GM12864 (cell line): Measurements from ENCODE around the gene ARPC5L.

Experiments
- DNase-seq: peaks from one replicate; pipeline ENCODE4 v3.0.0-alpha.2; 2011; ENCODE audit warnings: low read depth
- H3K4me3 ChIP-seq: 2 replicates; pipeline ENCODE4 v1.5.1; 2011; ENCODE audit warnings: mild to moderate bottlenecking, low read depth, low read length, control low read depth
- CTCF ChIP-seq: IDR thresholded peaks from 2 replicates; pipeline ENCODE4 v1.5.1; 2011; ENCODE audit warnings: low read depth, mild to moderate bottlenecking, moderate library complexity, low read length, control low read depth, inconsistent platforms; ENCODE audit errors: missing control alignments

Gene ARPC5L

GRCh38 chr9:124861342-124862229, at the start of gene ARPC5L, which contains the start of gene RPL35:
Gene ARPC5L (plus strand): TSS chr9:124862130. CDS start chr9:124869291, 7,161 bp downstream.
Gene RPL35 (minus strand): TSS chr9:124861957. CDS start chr9:124861912, 45 bp downstream.
- DNase-seq: peak; percentile 77
- peak within 1 kb of the TSS; percentile 73 for H3K4me3 ChIP-seq
- peak; percentile 17 for TF ChIP-seq CTCF

GRCh38 chr9:124812441-124812876, 49.5 kb upstream of the ARPC5L start:
- no peak overlapping the region for H3K4me3 ChIP-seq
- TF ChIP-seq CTCF: no peak
- DNase-seq: no peak

GRCh38 chr9:124813041-124813440, 48.9 kb upstream of the ARPC5L start:
- H3K4me3 ChIP-seq: no peak overlapping the region
- DNase-seq: no peak
- TF ChIP-seq CTCF: no peak

GRCh38 chr9:124813501-124814163, 48.3 kb upstream of the ARPC5L start:
- no peak for DNase-seq
- no peak for TF ChIP-seq CTCF
- no peak overlapping the region for H3K4me3 ChIP-seq

- no peak for TF ChIP-seq CTCF
- H3K4me3 ChIP-seq: no peak overlapping the region
- no peak for DNase-seq
Measured at GRCh38 chr9:124814164-124814535, 47.8 kb upstream of the ARPC5L start.

GRCh38 chr9:124815601-124816000, 46.3 kb upstream of the ARPC5L start:
- TF ChIP-seq CTCF: no peak
- H3K4me3 ChIP-seq: no peak overlapping the region
- no peak for DNase-seq
